GM12878 (cell line): ENCODE data around the gene UFC1.
"Not testable (repeated sequence)": the region's sequence is repeated elsewhere in the genome, so short reads cannot be mapped to it uniquely, and the experiment has no call there.

Experiments used
- CTCF ChIP-seq, 3 experiments: IDR thresholded peaks in 2 of 3; conservative IDR thresholded peaks in 1 of 3; 2 replicates each; pipeline ENCODE4 v1.5.1; 2011; ENCODE audit warnings: low read depth in 3 of 3, low read length in 3 of 3, mild to moderate bottlenecking in 3 of 3, control low read depth in 2 of 3, moderate library complexity in 2 of 3, inconsistent platforms in 1 of 3, mixed read lengths in 1 of 3; ENCODE audit not compliant: control insufficient read depth in 2 of 3, insufficient read depth in 1 of 3; ENCODE audit errors: extremely low read depth in 1 of 3
- EGR1 ChIP-seq, 2 experiments: IDR thresholded peaks; 1 replicate in 1 of 2; 2 replicates in 1 of 2; pipeline ENCODE4 v1.6.1; 2011 to 2012; ENCODE audit warnings: low read depth in 2 of 2, low read length in 2 of 2, borderline replicate concordance in 1 of 2, mild to moderate bottlenecking in 1 of 2, moderate library complexity in 1 of 2
- EP300 ChIP-seq, 2 experiments: fragments of 150-350 bp in 1 of 2; IDR thresholded peaks; 2 replicates each; pipeline ENCODE4 v1.6.1; 2011 to 2012; ENCODE audit warnings: low read depth in 2 of 2, low read length in 2 of 2, borderline replicate concordance in 1 of 2, improper control_type of control experiment in 1 of 2, inconsistent platforms in 1 of 2; ENCODE audit not compliant: control insufficient read depth in 1 of 2
- REST ChIP-seq: IDR thresholded peaks from 2 replicates; pipeline ENCODE4 v1.6.1; 2012; ENCODE audit warnings: mild to moderate bottlenecking, low read depth, low read length
- SMAD1 ChIP-seq: fragments of 450-650 bp; IDR thresholded peaks from 2 replicates; pipeline ENCODE4 v1.6.1; 2018; ENCODE audit warnings: mild to moderate bottlenecking, low read depth; ENCODE audit not compliant: partially characterized antibody
- USF2 ChIP-seq: IDR thresholded peaks from 2 replicates; pipeline ENCODE4 v1.6.1; 2011; ENCODE audit warnings: low read depth, low read length, improper control_type of control experiment, borderline replicate concordance

GRCh38 chr1:161115961-161116360 lies 37.8 kb upstream of the UFC1 start:
- not testable (repeated sequence) for TF ChIP-seq SMAD1; CTCF (IDR thresholded peaks at IDR 0.05 in 2 of 3, conservative IDR thresholded peaks at IDR 0.05 in 1 of 3; ENCODE audit: control insufficient read depth in 2 of 3, extremely low read depth in 1 of 3, insufficient read depth in 1 of 3, low read depth in 3 of 3, low read length in 3 of 3); EGR1 (IDR thresholded peaks at IDR 0.05; ENCODE audit: borderline replicate concordance in 1 of 2, low read depth in 2 of 2, low read length in 2 of 2); REST; USF2; EP300 (IDR thresholded peaks at IDR 0.05; ENCODE audit: borderline replicate concordance in 1 of 2, control insufficient read depth in 1 of 2, low read depth in 2 of 2, low read length in 2 of 2)
